Thoracic aorta (tissue), 2 donors: ENCODE data around the gene HNRNPA2B1. TPM values are rescaled to one million over a fixed set of nuclear protein-coding genes. Genes with fewer than 3 reads are reported as not detected.

Source experiments
- total RNA-seq, 2 donors: library from RNA; depleted of rRNA; stranded (reverse); fragments of >200 nt; gene quantifications; one replicate each; pipeline versions ENCODE4 v1.1.0 to v1.2.3, GENCODE V29; 2016

The HNRNPA2B1 gene
- total RNA-seq, 2 donors from 2014 or later = 142 to 204 TPM

Other genes with a start within 250 kb of the HNRNPA2B1 start
- 1 to 10 TPM; 2.8 to 4.5 TPM for gene NFE2L3, start 48.5 kb downstream of the HNRNPA2B1 start, total RNA-seq
- gene CBX3, start 999 bp upstream of the HNRNPA2B1 start, total RNA-seq = 10 to 100 TPM; 53.7 to 64.2 TPM
- 1 to 10 TPM; 2.3 to 5.6 TPM for gene SNX10, start 91.1 kb upstream of the HNRNPA2B1 start, total RNA-seq